Spleen (tissue), 11 donors: Measurements from ENCODE around the gene AGFG2. TPM values are rescaled to one million over a fixed set of nuclear protein-coding genes. Genes with fewer than 3 reads are reported as not detected.

ENCODE experiments used
- DNase-seq: peaks from one replicate; pipeline ENCODE4 v3.0.0-alpha.2; 2020
- H3K27ac ChIP-seq, 8 donors: fragments of 200-600 bp; sonication (generic) in 7 of 8; 1 replicate in 4 of 8; 2 replicates in 4 of 8; pipeline versions ENCODE4 v1.5.0 to v1.8.0; 2016 to 2021; ENCODE audit warnings: inconsistent platforms in 4 of 8, mild to moderate bottlenecking in 4 of 8, moderate library complexity in 1 of 8
- H3K27me3 ChIP-seq, 7 donors: fragments of 200-600 bp; sonication (generic) in 6 of 7; replicated peaks in 1 of 7; 1 replicate in 4 of 7; 2 replicates in 3 of 7; pipeline versions ENCODE4 v1.5.0 to v1.8.0; 2016 to 2021; ENCODE audit warnings: inconsistent platforms in 3 of 7, mild to moderate bottlenecking in 1 of 7
- H3K36me3 ChIP-seq, 6 donors: fragments of 200-600 bp; sonication (generic) in 5 of 6; 1 replicate in 4 of 6; 2 replicates in 2 of 6; pipeline versions ENCODE4 v1.5.0 to v1.8.0; 2016 to 2021; ENCODE audit warnings: inconsistent platforms in 2 of 6
- H3K4me1 ChIP-seq, 6 donors: fragments of 200-600 bp; sonication (generic) in 5 of 6; 1 replicate in 3 of 6; 2 replicates in 3 of 6; pipeline versions ENCODE4 v1.5.0 to v1.8.0; 2016 to 2021; ENCODE audit warnings: inconsistent platforms in 3 of 6
- H3K4me3 ChIP-seq, 8 donors: fragments of 200-600 bp; sonication (generic) in 7 of 8; 1 replicate in 4 of 8; 2 replicates in 4 of 8; pipeline versions ENCODE4 v1.5.0 to v1.8.0; 2016 to 2021; ENCODE audit warnings: inconsistent platforms in 4 of 8, mild to moderate bottlenecking in 4 of 8, moderate library complexity in 2 of 8
- H3K9me3 ChIP-seq, 8 donors: fragments of 200-600 bp; sonication (generic) in 7 of 8; 1 replicate in 4 of 8; 2 replicates in 4 of 8; pipeline versions ENCODE4 v1.5.0 to v1.8.0; 2016 to 2021; ENCODE audit warnings: inconsistent platforms in 4 of 8
- CTCF ChIP-seq, 11 experiments: fragments of 200-600 bp in 7 of 11; fragments of 450-650 bp in 4 of 11; sonication (generic) in 4 of 11; IDR thresholded peaks in 8 of 11; conservative IDR thresholded peaks in 3 of 11; 1 replicate in 7 of 11; 2 replicates in 4 of 11; pipeline versions ENCODE4 v1.4.0 to v1.8.0; 2016 to 2021; ENCODE audit warnings: antibody characterized with exemption in 11 of 11, inconsistent platforms in 4 of 11, mild to moderate bottlenecking in 1 of 11
- POLR2A ChIP-seq, 3 donors: fragments of 450-650 bp; IDR thresholded peaks; one replicate each; pipeline ENCODE4 v1.5.1; 2017; ENCODE audit warnings: antibody characterized with exemption in 3 of 3, mild to moderate bottlenecking in 1 of 3
- POLR2AphosphoS5 ChIP-seq, 3 donors: sonication (generic); formaldehyde crosslinking; IDR thresholded peaks; one replicate each; pipeline ENCODE4 v1.5.1; 2017; ENCODE audit warnings: antibody characterized with exemption in 3 of 3
- WGBS, 5 donors: extraction: QIAGEN DNeasy Blood & Tissue Kit in 3 of 5; methylation state at CpG; one replicate each; pipeline versions ENCODE4 v1.1.5 to v1.1.7; 2013 to 2018; 5-methylcytosine and 5-hydroxymethylcytosine counted together
- intact Hi-C: fragments of 100-400 bp; cut with DNase I; formaldehyde crosslinking; loops from one replicate; pipeline ENCODE4 v1.15.0; 2023; ENCODE audit warnings: low total_unique reads
- polyA plus RNA-seq, 3 donors: library from polyadenylated mRNA; stranded (reverse); fragments of 200-250 nt; gene quantifications; one replicate each; pipeline ENCODE4 v1.2.1, GENCODE V29; 2013
- total RNA-seq, 7 donors: library from RNA; depleted of rRNA in 3 of 7; stranded (reverse); fragments of >200 nt in 3 of 7; fragmentation: NEBNext Ultra II Directional in 4 of 7; extraction: Animal tissue kit (Norgen Biotek cat#: 25700) in 4 of 7; gene quantifications; one replicate each; pipeline versions ENCODE4 v1.1.0 to v1.2.1, GENCODE V29; 2016 to 2021
- donor health status: healthy with polysubstance abuse.
- donor health status: DM: no; HTN: no; CAD: no; lungs with moderate emphysema.
- donor health status: DM: no; HTN: no; CAD: no.
- donor health status: Bipolar disorder and iron deficiency.
- donor health status: healthy.
- donor health status: DM: no; HTN: no; CAD: no.
- donor health status: DM: yes; HTN: yes; CAD: no.

The AGFG2 gene
- total and polyA plus RNA-seq, 10 donors: 14.2 to 110 (median 51.4) TPM

DNA sequence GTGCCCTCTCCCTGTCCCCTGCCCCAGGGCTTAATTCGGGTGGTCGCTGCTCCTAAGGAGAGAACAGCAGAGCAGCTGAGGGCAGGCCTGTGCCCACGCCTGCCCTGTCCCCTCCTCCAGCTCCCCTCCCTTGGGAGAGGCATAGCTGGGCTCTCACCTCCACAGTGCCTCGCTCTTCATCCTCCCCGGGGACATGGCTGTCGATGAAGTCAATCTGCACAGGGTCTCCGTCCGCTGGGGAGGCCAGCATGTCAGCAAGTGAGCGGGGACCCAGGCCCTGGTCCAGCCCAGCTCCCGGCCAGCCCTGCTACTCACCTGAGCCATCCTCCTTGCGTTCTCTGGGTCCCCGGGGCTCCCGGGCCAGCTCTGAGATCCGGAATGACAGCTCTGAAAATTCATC, 38.5 kb downstream of the AGFG2 start:
- intact Hi-C loops: no loop called here
- Histone ChIP-seq H3K9me3 (no peaks in the 10 kb centered on the region), H3K36me3 (peaks cover 20 to 100% (median 93%) of the 10 kb centered on the region in 6 donors), H3K27me3 (no peaks in the 10 kb centered on the region), H3K27ac (no peak overlapping the region), H3K4me1 (peaks cover 6 to 29% (median 15%) of the 10 kb centered on the region in 6 donors), H3K4me3 (no peak overlapping the region)
- WGBS, 5 donors: 90 to 98% (median 94%) methylated on average over 9 to 14 of the region's 14 CpGs
- DNase-seq: peak; percentile 76
- TF ChIP-seq POLR2A (IDR thresholded peaks at IDR 0.05) (no peak), POLR2AphosphoS5 (IDR thresholded peaks at IDR 0.05) (peak in 1 of 3 donors; percentile 20)

- WGBS, 5 donors: 95 to 98% (median 95%) methylated on average over 21 to 28 of the region's 28 CpGs
Observed at GRCh38 chr7:100578246-100579183, 39.5 kb downstream of the AGFG2 start.

GRCh38 chr7:100580466-100581283, 41.7 kb downstream of the AGFG2 start:
- Histone ChIP-seq H3K4me1 (peaks cover 14 to 52% (median 43%) of the 10 kb centered on the region in 6 donors), H3K9me3 (no peaks in the 10 kb centered on the region), H3K27ac (peak overlapping the region in 2 of 8 donors; percentile 98 to 100), H3K36me3 (peaks cover 20 to 75% (median 64%) of the 10 kb centered on the region in 6 donors), H3K4me3 (no peak overlapping the region), H3K27me3 (no peaks in the 10 kb centered on the region)
- intact Hi-C loops: no loop called here
- DNase-seq: no peak
- WGBS, 5 donors: 87 to 94% (median 88%) methylated on average over 11 of the region's 11 CpGs
- peak; percentile 22 to 46 (median 28) for TF ChIP-seq POLR2AphosphoS5 (IDR thresholded peaks at IDR 0.05)
- TF ChIP-seq CTCF (IDR thresholded peaks at IDR 0.05 in 8 of 11, conservative IDR thresholded peaks at IDR 0.05 in 3 of 11): no peak
- no peak for TF ChIP-seq POLR2A (IDR thresholded peaks at IDR 0.05)

More at GRCh38 chr7:100578246-100579183, 39.5 kb downstream of the AGFG2 start:
- DNase-seq: no peak
- Histone ChIP-seq H3K4me1 (peaks cover 14 to 35% (median 25%) of the 10 kb centered on the region in 6 donors), H3K4me3 (no peak overlapping the region), H3K27ac (no peak overlapping the region), H3K27me3 (no peaks in the 10 kb centered on the region), H3K9me3 (no peaks in the 10 kb centered on the region), H3K36me3 (peaks cover 20 to 96% (median 84%) of the 10 kb centered on the region in 6 donors)
- no peak for TF ChIP-seq CTCF (IDR thresholded peaks at IDR 0.05 in 8 of 11, conservative IDR thresholded peaks at IDR 0.05 in 3 of 11)
- no peak for TF ChIP-seq POLR2A (IDR thresholded peaks at IDR 0.05)
- peak in 2 of 3 donors; percentile 24 to 54 for TF ChIP-seq POLR2AphosphoS5 (IDR thresholded peaks at IDR 0.05)
- intact Hi-C loops: no loop called here

GRCh38 chr7:100582041-100582579, 43.1 kb downstream of the AGFG2 start:
- DNase-seq: peak; percentile 76
- intact Hi-C loops: no loop called here
- Histone ChIP-seq H3K9me3 (no peaks in the 10 kb centered on the region), H3K36me3 (peaks cover 20 to 61% (median 49%) of the 10 kb centered on the region in 6 donors), H3K27ac (peak overlapping the region; percentile 91 to 100 (median 98)), H3K4me3 (peak overlapping the region in 2 of 8 donors; percentile 74 to 88), H3K27me3 (no peaks in the 10 kb centered on the region), H3K4me1 (peaks cover 16 to 59% (median 47%) of the 10 kb centered on the region in 6 donors)
- TF ChIP-seq CTCF (IDR thresholded peaks at IDR 0.05 in 8 of 11, conservative IDR thresholded peaks at IDR 0.05 in 3 of 11): no peak
- TF ChIP-seq POLR2AphosphoS5 (IDR thresholded peaks at IDR 0.05): peak in 1 of 3 donors; percentile 32
- TF ChIP-seq POLR2A (IDR thresholded peaks at IDR 0.05): no peak
- 88 to 95% (median 90%) methylated on average over 11 to 20 of the region's 20 CpGs for WGBS, 5 donors
